Lower lobe of right lung (tissue), 2 donors: ENCODE data around the gene F13B. TPM values are rescaled to one million over a fixed set of nuclear protein-coding genes. Genes with fewer than 3 reads are reported as not detected.
"Not testable (repeated sequence)": the region's sequence is repeated elsewhere in the genome, so short reads cannot be mapped to it uniquely, and the experiment has no call there.

Experiments
- ATAC-seq, 2 donors: fragments of 200-7000 bp; cut with Tn5 transposase; one replicate each; pipeline ENCODE4 v1.9.1; 2020 to 2022; ENCODE audit warnings: mild to moderate bottlenecking in 2 of 2, moderate library complexity in 2 of 2
- DNase-seq: peaks from one replicate; pipeline ENCODE4 v3.0.0-alpha.2; 2020
- H3K27ac ChIP-seq: fragments of 200-600 bp; one replicate; pipeline ENCODE4 v1.8.0; 2022
- H3K27me3 ChIP-seq: fragments of 200-600 bp; one replicate; pipeline ENCODE4 v1.8.0; 2022; ENCODE audit warnings: low read depth
- H3K36me3 ChIP-seq: fragments of 200-600 bp; one replicate; pipeline ENCODE4 v1.8.0; 2022; ENCODE audit warnings: mild to moderate bottlenecking
- H3K4me1 ChIP-seq: fragments of 200-600 bp; one replicate; pipeline ENCODE4 v1.8.0; 2022
- H3K4me3 ChIP-seq: fragments of 200-600 bp; one replicate; pipeline ENCODE4 v1.8.0; 2022; ENCODE audit warnings: mild to moderate bottlenecking
- H3K9me3 ChIP-seq: fragments of 200-600 bp; one replicate; pipeline ENCODE4 v1.8.0; 2022
- CTCF ChIP-seq: fragments of 200-600 bp; IDR thresholded peaks from one replicate; pipeline ENCODE4 v1.8.0; 2022; ENCODE audit warnings: antibody characterized with exemption, mild to moderate bottlenecking
- intact Hi-C: fragments of 100-400 bp; cut with DNase I; formaldehyde crosslinking; loops from one replicate; pipeline ENCODE4 v1.11.0; 2022
- total RNA-seq: library from RNA; stranded (reverse); fragmentation: NEBNext Ultra II Directional; extraction: Animal tissue kit (Norgen Biotek cat#: 25700); gene quantifications from one replicate; pipeline ENCODE4 v1.2.1, GENCODE V29; 2021
- donor health status: DM: no; HTN: yes; CAD: no; lungs with severe emphysema.

The F13B gene
- total RNA-seq, 1 donor from 2014 or later: not detected

- no peaks in the 10 kb centered on the region for H3K4me1 ChIP-seq
- no peaks in the 10 kb centered on the region for H3K27me3 ChIP-seq
- no peak overlapping the region for H3K4me3 ChIP-seq
- no peaks in the 10 kb centered on the region for H3K36me3 ChIP-seq
- intact Hi-C loops: no loop called here
- TF ChIP-seq CTCF: no peak
- ATAC-seq (no peak), DNase-seq (no peak)
- no peaks in the 10 kb centered on the region for H3K9me3 ChIP-seq
- no peak overlapping the region for H3K27ac ChIP-seq
Measured at GRCh38 chr1:197049100-197049499, 18.0 kb downstream of the F13B start.

GRCh38 chr1:197042676-197043341 is 24.3 kb downstream of the F13B start:
- DNase-seq (no peak), ATAC-seq (no peak)

DNA sequence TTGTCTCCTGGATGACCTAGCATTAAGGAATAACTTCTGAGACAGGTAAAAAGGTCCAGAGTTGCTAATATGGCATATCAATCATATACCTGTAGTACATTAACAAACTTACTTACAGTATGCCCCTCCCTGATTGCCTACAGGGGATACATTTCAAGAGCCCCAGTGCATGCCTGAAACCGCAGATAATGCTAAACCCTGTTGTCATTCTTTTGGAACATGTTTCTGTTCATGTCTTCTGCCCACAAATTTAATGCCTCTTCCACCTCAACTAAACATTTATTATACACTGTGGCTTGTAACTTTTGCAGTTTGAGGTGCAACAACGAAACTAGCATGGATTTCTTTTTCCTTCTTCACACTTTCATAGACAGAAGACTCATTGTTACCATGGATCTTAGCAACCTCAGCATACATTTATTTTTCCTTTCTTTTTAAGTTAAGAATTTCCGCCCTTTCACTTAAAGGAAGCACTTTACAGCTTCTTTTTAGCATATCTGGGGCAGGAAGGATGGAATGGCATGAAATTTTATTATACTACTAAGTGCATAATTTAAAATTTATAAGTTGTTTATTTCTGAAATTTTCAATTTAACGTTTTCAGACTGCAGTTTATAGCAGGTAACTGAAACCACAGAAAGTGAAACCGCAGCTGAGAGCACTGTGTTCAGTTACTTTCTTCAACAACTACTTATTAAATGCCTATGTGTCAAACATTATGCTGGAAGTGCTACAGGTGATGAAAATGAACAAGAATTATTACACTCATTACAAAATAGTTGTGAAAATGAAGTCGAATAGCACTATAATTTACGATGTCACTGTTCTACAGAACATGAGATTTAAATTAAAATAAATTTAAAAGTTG is 25.3 kb downstream of the F13B start:
- no peak for TF ChIP-seq CTCF
- DNase-seq (no peak), ATAC-seq (no peak)
- Histone ChIP-seq H3K4me3 (no peak overlapping the region), H3K27me3 (no peaks in the 10 kb centered on the region), H3K36me3 (no peaks in the 10 kb centered on the region), H3K27ac (no peak overlapping the region), H3K4me1 (no peaks in the 10 kb centered on the region), H3K9me3 (no peaks in the 10 kb centered on the region)
- intact Hi-C loops: no loop called here

More at GRCh38 chr1:197042676-197043341, 24.3 kb downstream of the F13B start:
- TF ChIP-seq CTCF: no peak
- intact Hi-C loops: no loop called here
- no peaks in the 10 kb centered on the region for H3K9me3 ChIP-seq
- no peaks in the 10 kb centered on the region for H3K36me3 ChIP-seq
- H3K4me3 ChIP-seq: no peak overlapping the region
- H3K27me3 ChIP-seq: no peaks in the 10 kb centered on the region
- no peaks in the 10 kb centered on the region for H3K4me1 ChIP-seq
- no peak overlapping the region for H3K27ac ChIP-seq

DNA sequence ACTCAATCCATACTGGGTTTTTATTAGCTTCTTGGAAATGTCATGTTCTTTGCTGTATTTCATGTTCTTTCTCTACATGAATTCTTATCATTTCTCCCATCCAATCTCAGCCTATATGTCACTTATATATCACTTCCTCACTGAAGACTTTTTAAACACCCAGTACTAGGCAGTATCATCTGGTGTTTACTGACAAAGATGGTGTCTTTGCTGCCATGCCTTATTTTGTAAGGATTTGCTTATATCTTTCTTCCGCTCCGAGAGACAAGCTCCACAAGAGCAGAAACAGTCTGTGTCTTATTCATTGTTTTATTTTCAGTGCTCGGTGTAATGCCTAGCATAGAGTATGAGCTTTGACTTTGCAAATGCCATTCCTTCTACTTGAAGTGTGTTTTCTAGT is 30.2 kb downstream of the F13B start:
- H3K9me3 ChIP-seq: no peaks in the 10 kb centered on the region
- no peaks in the 10 kb centered on the region for H3K27me3 ChIP-seq
- ATAC-seq: no peak
- no peak overlapping the region for H3K4me3 ChIP-seq
- no peaks in the 10 kb centered on the region for H3K36me3 ChIP-seq
- no peaks in the 10 kb centered on the region for H3K4me1 ChIP-seq
- DNase-seq: no peak
- TF ChIP-seq CTCF: no peak
- intact Hi-C loops: no loop called here
- no peak overlapping the region for H3K27ac ChIP-seq

DNA sequence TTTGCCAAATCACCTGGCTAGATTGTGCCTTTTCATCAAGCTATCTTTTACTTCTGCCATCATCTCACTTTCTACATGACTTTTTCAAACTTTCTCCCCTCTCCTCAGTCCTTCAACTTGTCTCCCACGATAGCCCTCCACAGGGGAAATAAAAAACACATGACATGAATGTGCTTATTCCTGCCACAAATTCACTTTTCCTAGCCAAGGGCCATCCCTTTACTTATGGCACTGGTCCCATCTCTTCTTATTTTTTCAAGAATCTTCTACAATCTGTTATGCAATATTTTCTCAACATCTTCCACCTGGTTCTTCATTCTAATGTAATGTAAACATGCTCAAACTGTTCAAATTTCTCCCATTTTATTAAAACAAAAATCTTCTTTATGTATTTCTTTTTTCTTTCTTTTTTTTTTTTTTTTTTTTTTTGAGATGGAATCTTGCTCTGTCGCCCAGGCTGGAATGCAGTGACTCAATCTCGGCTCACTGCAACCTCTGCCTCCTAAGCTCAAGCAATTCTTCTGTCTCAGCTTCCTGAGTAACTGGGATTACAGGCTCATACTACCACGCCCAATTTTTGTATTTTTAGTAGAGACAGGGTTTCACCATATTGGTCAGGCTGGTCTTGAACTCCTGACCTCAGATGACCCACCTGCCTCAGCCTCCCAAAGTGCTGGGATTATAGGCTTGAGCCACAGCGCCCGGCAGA is 32.3 kb downstream of the F13B start:
- ATAC-seq, H3K9me3 ChIP-seq, H3K27me3 ChIP-seq, intact Hi-C loops, H3K4me3 ChIP-seq, H3K4me1 ChIP-seq, DNase-seq, H3K27ac ChIP-seq, H3K36me3 ChIP-seq: not testable (repeated sequence)
